Bronchial epithelial cell (primary cell): Measurements from ENCODE around the gene UBE2D1. TPM values are rescaled to one million over a fixed set of nuclear protein-coding genes. Genes with fewer than 3 reads are reported as not detected.
A peak's percentile ranks its signal among the peaks of the same experiment; 100 is the strongest.

Experiments used
- DNase-seq: peaks from one replicate; pipeline ENCODE4 v3.0.0-alpha.2; 2010; ENCODE audit warnings: low read depth
- FAIRE-seq: peaks from 2 replicates; lab custom pipeline; 2011; peaks lifted over from hg19 to GRCh38; lab: Jason Lieb, UNC
- H3K27me3 ChIP-seq: 2 replicates; pipeline ENCODE4 v1.5.1; 2011; ENCODE audit warnings: low read length; ENCODE audit not compliant: control insufficient read depth, insufficient read depth
- H3K36me3 ChIP-seq: 2 replicates; pipeline ENCODE4 v1.5.1; 2011; ENCODE audit warnings: low read length; ENCODE audit not compliant: control insufficient read depth, insufficient read depth
- H3K4me3 ChIP-seq: 2 replicates; pipeline ENCODE4 v1.5.1; 2011; ENCODE audit warnings: mild to moderate bottlenecking, low read depth, low read length, control low read depth
- CTCF ChIP-seq: IDR thresholded peaks from 2 replicates; pipeline ENCODE4 v1.5.1; 2011; ENCODE audit warnings: mild to moderate bottlenecking, moderate library complexity, low read length, control low read depth, inconsistent platforms; ENCODE audit not compliant: insufficient read depth, severe bottlenecking
- total RNA-seq: library from RNA; depleted of rRNA; stranded (reverse); fragments of >200 nt; gene quantifications from 2 replicates; pipeline ENCODE4 v1.2.1, GENCODE V29; 2014

The UBE2D1 gene
- total RNA-seq, 1 donor from 2014 or later, result 7.6 TPM

GRCh38 chr10:58396057-58396456 lies 61.3 kb downstream of the UBE2D1 start:
- no peak for FAIRE-seq
- Histone ChIP-seq H3K36me3 (peaks cover 3% of the 10 kb centered on the region), H3K27me3 (no peaks in the 10 kb centered on the region), H3K4me3 (no peak overlapping the region)
- no peak for TF ChIP-seq CTCF
- no peak for DNase-seq

DNA sequence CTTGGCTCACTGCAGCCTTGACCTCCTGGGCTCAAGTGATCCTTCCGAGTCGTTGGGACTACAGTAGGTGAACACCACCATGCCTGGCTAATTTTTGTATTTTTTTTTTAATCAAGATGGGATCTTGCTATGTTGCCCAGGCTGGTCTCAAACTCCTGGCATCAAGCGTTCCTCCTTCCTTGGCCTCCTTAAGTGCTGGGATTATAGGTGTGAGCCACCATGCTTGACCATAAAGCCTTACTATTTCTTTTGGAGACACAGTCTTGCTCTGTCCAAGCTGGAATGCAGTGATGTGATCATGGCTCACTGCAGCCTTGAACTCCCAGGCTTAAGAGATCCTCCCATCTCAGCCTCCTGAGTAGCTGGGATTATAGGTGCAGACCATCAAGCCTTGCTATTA lies 63.0 kb downstream of the UBE2D1 start:
- H3K36me3 ChIP-seq, result peaks cover 3% of the 10 kb centered on the region

GRCh38 chr10:58399410-58399809 lies 64.6 kb downstream of the UBE2D1 start:
- FAIRE-seq (no peak), DNase-seq (peak; percentile 91)
- H3K27me3 ChIP-seq, result no peaks in the 10 kb centered on the region
- no peak overlapping the region for H3K4me3 ChIP-seq
- TF ChIP-seq CTCF, result no peak
- peaks cover under 1% of the 10 kb centered on the region for H3K36me3 ChIP-seq

More for the DNA sequence above, 63.0 kb downstream of the UBE2D1 start:
- DNase-seq, result no peak
- no peaks in the 10 kb centered on the region for H3K27me3 ChIP-seq
- no peak overlapping the region for H3K4me3 ChIP-seq
- no peak for TF ChIP-seq CTCF
- FAIRE-seq, result no peak

DNA sequence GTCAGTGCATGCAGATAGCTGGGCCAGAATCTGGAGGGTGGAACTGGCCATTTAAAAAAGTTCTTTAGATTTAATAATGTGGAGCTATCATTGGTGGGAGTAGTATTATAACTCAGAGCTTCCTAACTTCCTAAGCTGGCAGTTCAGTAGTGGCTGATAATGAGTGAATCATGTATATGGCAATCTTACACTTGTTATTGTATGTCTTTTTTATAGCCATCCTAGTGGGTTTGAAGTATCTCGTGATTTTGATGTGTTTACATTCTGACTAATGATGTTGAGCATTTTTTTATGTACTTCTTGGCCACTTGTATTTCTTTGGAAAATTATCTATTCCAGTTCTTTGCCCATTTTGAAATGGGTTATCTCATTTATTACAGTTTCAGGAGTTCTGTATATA lies 65.8 kb downstream of the UBE2D1 start:
- Histone ChIP-seq H3K36me3 (no peaks in the 10 kb centered on the region), H3K4me3 (no peak overlapping the region), H3K27me3 (no peaks in the 10 kb centered on the region)
- FAIRE-seq (no peak), DNase-seq (peak; percentile 33)
- TF ChIP-seq CTCF, result no peak

- FAIRE-seq, result no peak
- no peak for TF ChIP-seq CTCF
- Histone ChIP-seq H3K27me3 (no peaks in the 10 kb centered on the region), H3K36me3 (no peaks in the 10 kb centered on the region), H3K4me3 (no peak overlapping the region)
- DNase-seq, result no peak
Measured at GRCh38 chr10:58404001-58404400, 69.2 kb downstream of the UBE2D1 start.

DNA sequence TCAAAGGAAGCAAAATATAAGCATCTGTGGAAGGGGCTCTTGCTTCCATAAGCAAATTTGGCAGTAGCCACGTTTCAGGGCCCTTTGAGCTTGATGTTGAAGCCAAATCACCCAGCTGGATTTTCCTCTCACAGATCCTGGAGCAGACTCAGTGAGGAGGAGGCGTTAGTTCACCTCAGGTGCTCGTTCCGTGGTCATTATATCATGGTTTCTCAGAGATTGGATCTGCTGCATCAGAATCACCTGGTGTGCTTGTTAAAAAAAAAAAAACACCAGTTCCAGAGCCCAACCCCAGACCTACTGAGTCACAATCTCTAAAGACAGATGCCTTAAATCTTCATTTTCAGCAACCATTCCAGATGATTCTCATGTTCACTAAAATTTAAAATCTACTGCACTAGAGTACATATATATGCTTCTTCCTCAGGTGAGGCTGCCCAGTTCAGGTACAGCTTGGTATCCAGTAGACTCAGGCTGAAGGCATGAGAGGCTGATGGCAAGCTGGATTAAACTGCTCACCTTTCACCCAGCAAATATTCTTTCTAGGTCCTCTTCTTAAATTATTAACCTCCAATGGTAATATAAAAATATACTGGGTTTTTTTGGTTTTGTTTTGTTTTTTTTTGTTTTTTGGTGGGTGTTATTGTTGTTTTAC lies 75.3 kb downstream of the UBE2D1 start:
- no peaks in the 10 kb centered on the region for H3K27me3 ChIP-seq
- FAIRE-seq (no peak), DNase-seq (no peak)

More for the DNA sequence above, 75.3 kb downstream of the UBE2D1 start:
- H3K4me3 ChIP-seq, result no peak overlapping the region
- no peaks in the 10 kb centered on the region for H3K36me3 ChIP-seq
- no peak for TF ChIP-seq CTCF
